Stimulated activated CD8-positive, alpha-beta memory T cell treated with anti-CD3 and anti-CD28 coated beads, Interleukin-12 subunit alpha, Interleukin-12 subunit beta, amount 100 ng/mL, for 4 hours (primary cell): ENCODE results near the gene RAB10.
"Not testable (repeated sequence)": the region's sequence is repeated elsewhere in the genome, so short reads cannot be mapped to it uniquely, and the experiment has no call there.

Source experiments
- DNase-seq: peaks from one replicate; pipeline ENCODE4 v3.0.0-alpha.2; 2020; ENCODE audit warnings: low read depth

Gene RAB10

GRCh38 chr2:26033818-26034636, at the start of gene RAB10:
TSS of gene RAB10 (plus strand) at chr2:26034084. CDS start at chr2:26034609, 525 bp downstream.
- DNase-seq, result peak; percentile 99

GRCh38 chr2:25988134-25988533, 45.8 kb upstream of the RAB10 start:
- DNase-seq, result no peak

GRCh38 chr2:25989154-25989553, 44.7 kb upstream of the RAB10 start:
- DNase-seq, result no peak

GRCh38 chr2:25991965-25992364, 41.9 kb upstream of the RAB10 start:
- DNase-seq, result no peak

GRCh38 chr2:25992556-25992955, 41.3 kb upstream of the RAB10 start:
- no peak for DNase-seq

- DNase-seq, result no peak
Observed at GRCh38 chr2:25993049-25993448, 40.8 kb upstream of the RAB10 start.

GRCh38 chr2:25994509-25994908, 39.4 kb upstream of the RAB10 start:
- no peak for DNase-seq

GRCh38 chr2:25996844-25997243, 37.0 kb upstream of the RAB10 start:
- no peak for DNase-seq

GRCh38 chr2:25998816-25999383, 35.0 kb upstream of the RAB10 start:
- not testable (repeated sequence) for DNase-seq

- not testable (repeated sequence) for DNase-seq
Observed at GRCh38 chr2:25999406-25999805, 34.5 kb upstream of the RAB10 start.

- DNase-seq, result no peak
Observed at GRCh38 chr2:26000561-26001082, 33.3 kb upstream of the RAB10 start.

GRCh38 chr2:26001743-26002351, 32.0 kb upstream of the RAB10 start:
- no peak for DNase-seq

GRCh38 chr2:26002632-26003310, 31.1 kb upstream of the RAB10 start:
- no peak for DNase-seq

- no peak for DNase-seq
Observed at GRCh38 chr2:26008095-26008494, 25.8 kb upstream of the RAB10 start.

- no peak for DNase-seq
Observed at GRCh38 chr2:26008851-26009566, 24.9 kb upstream of the RAB10 start.

GRCh38 chr2:26009567-26009963, 24.3 kb upstream of the RAB10 start:
- DNase-seq, result no peak

- no peak for DNase-seq
Observed at GRCh38 chr2:26010943-26011342, 22.9 kb upstream of the RAB10 start.

GRCh38 chr2:26011609-26011989, 22.3 kb upstream of the RAB10 start:
- no peak for DNase-seq

GRCh38 chr2:26011990-26012856, 21.7 kb upstream of the RAB10 start:
- DNase-seq, result no peak

- DNase-seq, result no peak
Observed at GRCh38 chr2:26013668-26014067, 20.2 kb upstream of the RAB10 start.
